Measurements from ENCODE around the gene DDRGK1.

DNA sequence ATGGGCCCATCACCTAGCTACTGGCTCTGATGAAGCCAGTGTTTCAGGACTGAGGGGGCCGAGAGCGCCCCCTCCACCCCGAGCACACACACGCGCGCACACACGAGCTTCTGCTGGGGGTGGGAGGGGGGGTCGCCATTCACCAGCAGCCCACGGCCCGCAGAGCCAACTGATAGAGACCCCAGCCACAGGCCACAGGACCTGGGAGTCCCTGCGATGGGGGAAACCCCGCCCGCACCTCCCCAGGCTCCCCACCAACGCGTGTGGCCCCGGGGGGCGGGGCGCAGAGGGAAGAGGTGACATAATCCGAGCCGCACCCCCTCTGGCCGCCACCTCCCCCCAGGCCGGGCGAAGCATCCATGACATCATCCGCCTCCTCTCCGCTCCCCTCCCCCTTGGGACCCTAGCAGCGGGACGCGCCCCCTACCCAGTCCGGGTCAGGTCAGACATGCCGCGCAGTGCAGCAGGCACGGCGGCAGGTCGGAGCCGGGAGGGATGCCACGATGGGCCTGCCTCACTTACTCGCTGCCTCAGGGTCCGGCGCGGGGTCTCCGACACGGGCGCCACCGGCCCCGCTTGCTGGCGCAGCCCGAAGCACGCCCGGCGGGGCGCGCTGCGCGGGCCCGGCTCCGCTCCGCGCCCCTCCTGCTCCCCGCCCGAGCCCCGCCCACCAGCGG lies 31.4 kb downstream of the DDRGK1 start, which contains the start of gene LZTS3:
- TF ChIP-seq, protein P1, sequence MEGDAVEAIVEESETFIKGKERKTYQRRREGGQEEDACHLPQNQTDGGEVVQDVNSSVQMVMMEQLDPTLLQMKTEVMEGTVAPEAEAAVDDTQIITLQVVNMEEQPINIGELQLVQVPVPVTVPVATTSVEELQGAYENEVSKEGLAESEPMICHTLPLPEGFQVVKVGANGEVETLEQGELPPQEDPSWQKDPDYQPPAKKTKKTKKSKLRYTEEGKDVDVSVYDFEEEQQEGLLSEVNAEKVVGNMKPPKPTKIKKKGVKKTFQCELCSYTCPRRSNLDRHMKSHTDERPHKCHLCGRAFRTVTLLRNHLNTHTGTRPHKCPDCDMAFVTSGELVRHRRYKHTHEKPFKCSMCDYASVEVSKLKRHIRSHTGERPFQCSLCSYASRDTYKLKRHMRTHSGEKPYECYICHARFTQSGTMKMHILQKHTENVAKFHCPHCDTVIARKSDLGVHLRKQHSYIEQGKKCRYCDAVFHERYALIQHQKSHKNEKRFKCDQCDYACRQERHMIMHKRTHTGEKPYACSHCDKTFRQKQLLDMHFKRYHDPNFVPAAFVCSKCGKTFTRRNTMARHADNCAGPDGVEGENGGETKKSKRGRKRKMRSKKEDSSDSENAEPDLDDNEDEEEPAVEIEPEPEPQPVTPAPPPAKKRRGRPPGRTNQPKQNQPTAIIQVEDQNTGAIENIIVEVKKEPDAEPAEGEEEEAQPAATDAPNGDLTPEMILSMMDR (IDR thresholded peaks at IDR 0.05; ENCODE audit: insufficient read depth, low read length, poor library complexity, severe bottlenecking): no peak
- TF ChIP-seq EZH2phosphoT487 (conservative IDR thresholded peaks at IDR 0.05; ENCODE audit: low read length): no peak

Measured in SU-DHL-6 (cell line).